A673 (cell line): Measurements from ENCODE around the gene FNDC3B.

Source experiments
- EZH2 ChIP-seq: fragments of 200-600 bp; sonication (generic); IDR thresholded peaks from 2 replicates; pipeline ENCODE4 v1.6.1; 2017; ENCODE audit warnings: borderline replicate concordance, low read depth, mild to moderate bottlenecking, mixed read lengths, antibody characterized with exemption, low read length; ENCODE audit not compliant: poor library complexity, severe bottlenecking
- TF ChIP-seq, protein P1 (sequence below): fragments of 300-800, 200-600 bp; sonication (generic); conservative IDR thresholded peaks from 2 replicates; pipeline ENCODE4 v1.5.1; 2017; ENCODE audit warnings: low read depth, mild to moderate bottlenecking, antibody characterized with exemption, low read length, moderate library complexity, mixed read lengths

DNA sequence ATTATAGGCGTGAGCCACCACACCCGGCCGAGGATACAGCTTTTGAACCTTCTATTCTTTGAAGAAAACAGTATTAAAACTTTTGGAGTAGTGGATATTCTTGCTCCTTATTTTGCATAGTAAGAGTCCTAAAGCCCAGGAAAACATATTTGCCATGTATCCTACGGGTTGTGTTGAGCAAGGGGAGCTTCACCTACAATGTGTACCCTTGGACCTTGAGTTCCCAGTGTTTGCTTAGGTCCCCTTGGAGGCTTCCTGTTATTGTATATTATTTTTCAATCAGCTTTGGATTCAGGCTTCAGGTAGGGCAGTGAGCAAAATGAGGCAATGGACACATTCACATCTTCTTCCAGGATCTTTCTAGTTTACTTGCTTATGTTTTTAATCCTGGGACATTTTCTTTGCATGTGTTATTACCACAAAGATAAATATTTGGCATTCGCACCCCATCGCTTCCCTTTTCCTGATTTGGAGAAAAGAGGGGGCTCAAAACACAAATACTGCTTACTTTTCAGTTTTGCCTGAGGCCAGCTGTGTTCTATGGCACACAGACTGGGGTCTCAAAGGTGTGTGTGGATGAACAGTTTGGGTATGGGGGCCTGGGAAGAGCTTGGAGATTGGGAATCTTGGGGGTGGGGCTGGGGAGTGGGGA, 88.7 kb downstream of the FNDC3B start:
- TF ChIP-seq, protein P1, sequence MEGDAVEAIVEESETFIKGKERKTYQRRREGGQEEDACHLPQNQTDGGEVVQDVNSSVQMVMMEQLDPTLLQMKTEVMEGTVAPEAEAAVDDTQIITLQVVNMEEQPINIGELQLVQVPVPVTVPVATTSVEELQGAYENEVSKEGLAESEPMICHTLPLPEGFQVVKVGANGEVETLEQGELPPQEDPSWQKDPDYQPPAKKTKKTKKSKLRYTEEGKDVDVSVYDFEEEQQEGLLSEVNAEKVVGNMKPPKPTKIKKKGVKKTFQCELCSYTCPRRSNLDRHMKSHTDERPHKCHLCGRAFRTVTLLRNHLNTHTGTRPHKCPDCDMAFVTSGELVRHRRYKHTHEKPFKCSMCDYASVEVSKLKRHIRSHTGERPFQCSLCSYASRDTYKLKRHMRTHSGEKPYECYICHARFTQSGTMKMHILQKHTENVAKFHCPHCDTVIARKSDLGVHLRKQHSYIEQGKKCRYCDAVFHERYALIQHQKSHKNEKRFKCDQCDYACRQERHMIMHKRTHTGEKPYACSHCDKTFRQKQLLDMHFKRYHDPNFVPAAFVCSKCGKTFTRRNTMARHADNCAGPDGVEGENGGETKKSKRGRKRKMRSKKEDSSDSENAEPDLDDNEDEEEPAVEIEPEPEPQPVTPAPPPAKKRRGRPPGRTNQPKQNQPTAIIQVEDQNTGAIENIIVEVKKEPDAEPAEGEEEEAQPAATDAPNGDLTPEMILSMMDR: no peak
- no peak for TF ChIP-seq EZH2
